ENCODE results near the gene CTXND1. TPM values are rescaled to one million over a fixed set of nuclear protein-coding genes. Genes with fewer than 3 reads are reported as not detected.

CTXND1 gene
- total and polyA plus RNA-seq, 12 donors = 0.11 to 8.3 (median 1.8) TPM

- DNase-seq (no peak), ATAC-seq (no peak)
- H3K27ac ChIP-seq = no peak overlapping the region
- H3K4me3 ChIP-seq = no peak overlapping the region
- TF ChIP-seq CTCF (IDR thresholded peaks at IDR 0.05) = no peak
- intact Hi-C loops (cut with DNase I) = no loop called here
- no peaks in the 10 kb centered on the region for H3K4me1 ChIP-seq
- peaks cover 0 to 15% (median 0%) of the 10 kb centered on the region in 11 donors for H3K9me3 ChIP-seq
- H3K36me3 ChIP-seq = no peaks in the 10 kb centered on the region
- 83 to 85% methylated on average over 2 of the region's 2 CpGs for WGBS, 2 donors
- peaks cover 0 to 8% (median 0%) of the 10 kb centered on the region in 7 donors for H3K27me3 ChIP-seq
Observed at GRCh38 chr15:80214910-80215309, 37.1 kb downstream of the CTXND1 start.

- WGBS, 2 donors = 72 to 74% methylated on average over 1 of the region's 1 CpG
- no peak overlapping the region for H3K27ac ChIP-seq
- peaks cover 0 to 30% (median 4%) of the 10 kb centered on the region in 7 donors for H3K27me3 ChIP-seq
- H3K4me1 ChIP-seq = no peaks in the 10 kb centered on the region
- TF ChIP-seq CTCF (IDR thresholded peaks at IDR 0.05) = no peak
- no peak for DNase-seq
- H3K4me3 ChIP-seq = no peak overlapping the region
- no peaks in the 10 kb centered on the region for H3K36me3 ChIP-seq
- H3K9me3 ChIP-seq = peaks cover 0 to 15% (median 0%) of the 10 kb centered on the region in 11 donors
- intact Hi-C loops (cut with DNase I) = no loop called here
- ATAC-seq = no peak
Observed at GRCh38 chr15:80211976-80212375, 40.0 kb downstream of the CTXND1 start.

GRCh38 chr15:80210611-80211573 lies 41.1 kb downstream of the CTXND1 start:
- Histone ChIP-seq H3K27me3 (peaks cover 0 to 30% (median 12%) of the 10 kb centered on the region in 7 donors), H3K27ac (no peak overlapping the region), H3K36me3 (no peaks in the 10 kb centered on the region), H3K9me3 (peaks cover 0 to 15% (median 0%) of the 10 kb centered on the region in 11 donors), H3K4me1 (no peaks in the 10 kb centered on the region), H3K4me3 (no peak overlapping the region)
- 64 to 66% methylated on average over 12 of the region's 12 CpGs for WGBS, 2 donors
- DNase-seq = no peak
- no peak for ATAC-seq
- no peak for TF ChIP-seq CTCF (IDR thresholded peaks at IDR 0.05)
- intact Hi-C loops (cut with DNase I) = no loop called here

GRCh38 chr15:80208758-80209734 lies 43.0 kb downstream of the CTXND1 start:
- Histone ChIP-seq H3K4me1 (no peaks in the 10 kb centered on the region), H3K27me3 (peaks cover 0 to 33% (median 12%) of the 10 kb centered on the region in 7 donors), H3K36me3 (no peaks in the 10 kb centered on the region), H3K27ac (no peak overlapping the region), H3K4me3 (no peak overlapping the region), H3K9me3 (peaks cover 0 to 15% (median 0%) of the 10 kb centered on the region in 11 donors)
- ATAC-seq (peak in 1 of 8 donors; percentile 57), DNase-seq (no peak)
- intact Hi-C loops (cut with DNase I) = loop anchor here in 1 of 10 donors (10.0 kb wide), 1 partner anchor 56 kb away; no protein-coding TSS in a partner anchor
- 65 to 69% methylated on average over 11 of the region's 11 CpGs for WGBS, 2 donors
- no peak for TF ChIP-seq CTCF (IDR thresholded peaks at IDR 0.05)
